Body of pancreas (tissue), 4 donors: ENCODE results near the gene CIB2.

Source experiments
- POLR2A ChIP-seq, 3 donors: fragments of 450-650 bp; IDR thresholded peaks; one replicate each; pipeline ENCODE4 v1.6.1; 2016; ENCODE audit warnings: antibody characterized with exemption in 3 of 3, mild to moderate bottlenecking in 2 of 3
- TF ChIP-seq, protein P1 (sequence below), 7 experiments: fragments of 450-650 bp in 4 of 7; fragments of 200-600 bp in 3 of 7; sonication (generic) in 3 of 7; IDR thresholded peaks; one replicate each; pipeline ENCODE4 v1.5.1; 2016 to 2019; ENCODE audit warnings: antibody characterized with exemption in 7 of 7

DNA sequence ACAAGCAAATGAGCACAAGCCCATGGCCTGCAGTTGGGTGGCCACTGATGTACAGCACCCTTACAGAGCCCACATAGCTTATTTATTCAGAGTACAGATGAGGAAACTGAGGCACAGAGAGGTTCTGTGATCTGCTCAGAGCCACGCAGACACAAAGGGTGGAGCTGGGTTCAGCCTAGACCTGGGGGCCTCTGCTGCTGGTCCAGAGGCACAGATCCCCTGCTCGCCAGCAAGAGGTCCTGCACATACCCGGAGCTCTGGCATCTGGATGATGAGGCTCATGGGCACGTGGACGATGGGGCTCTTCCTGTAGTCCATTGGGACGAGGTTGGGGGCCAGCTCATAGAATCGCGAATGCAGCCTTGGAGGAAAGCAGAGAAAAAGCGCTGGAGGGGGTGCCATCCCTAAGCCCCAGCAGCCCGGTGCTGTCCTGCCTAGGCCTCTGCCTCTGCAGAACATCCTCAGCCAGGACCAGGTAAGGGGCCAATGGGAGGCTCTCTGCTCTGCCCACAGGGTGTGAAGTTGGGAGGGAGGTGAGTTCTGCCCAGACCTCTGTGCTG, 20.2 kb downstream of the CIB2 start:
- TF ChIP-seq, protein P1, sequence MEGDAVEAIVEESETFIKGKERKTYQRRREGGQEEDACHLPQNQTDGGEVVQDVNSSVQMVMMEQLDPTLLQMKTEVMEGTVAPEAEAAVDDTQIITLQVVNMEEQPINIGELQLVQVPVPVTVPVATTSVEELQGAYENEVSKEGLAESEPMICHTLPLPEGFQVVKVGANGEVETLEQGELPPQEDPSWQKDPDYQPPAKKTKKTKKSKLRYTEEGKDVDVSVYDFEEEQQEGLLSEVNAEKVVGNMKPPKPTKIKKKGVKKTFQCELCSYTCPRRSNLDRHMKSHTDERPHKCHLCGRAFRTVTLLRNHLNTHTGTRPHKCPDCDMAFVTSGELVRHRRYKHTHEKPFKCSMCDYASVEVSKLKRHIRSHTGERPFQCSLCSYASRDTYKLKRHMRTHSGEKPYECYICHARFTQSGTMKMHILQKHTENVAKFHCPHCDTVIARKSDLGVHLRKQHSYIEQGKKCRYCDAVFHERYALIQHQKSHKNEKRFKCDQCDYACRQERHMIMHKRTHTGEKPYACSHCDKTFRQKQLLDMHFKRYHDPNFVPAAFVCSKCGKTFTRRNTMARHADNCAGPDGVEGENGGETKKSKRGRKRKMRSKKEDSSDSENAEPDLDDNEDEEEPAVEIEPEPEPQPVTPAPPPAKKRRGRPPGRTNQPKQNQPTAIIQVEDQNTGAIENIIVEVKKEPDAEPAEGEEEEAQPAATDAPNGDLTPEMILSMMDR (IDR thresholded peaks at IDR 0.05): no peak
- no peak for TF ChIP-seq POLR2A (IDR thresholded peaks at IDR 0.05)
